HepG2 (cell line): ENCODE results near the gene COX15. TPM values are rescaled to one million over a fixed set of nuclear protein-coding genes. Genes with fewer than 3 reads are reported as not detected.

ENCODE experiments used
- AHDC1 ChIP-seq: sonication (generic); formaldehyde crosslinking; IDR thresholded peaks from 2 replicates; pipeline ENCODE4 v1.5.1; 2020; ENCODE audit warnings: mild to moderate bottlenecking, missing genetic modification reagents, borderline replicate concordance
- EZH2 ChIP-seq: conservative IDR thresholded peaks from 2 replicates; pipeline ENCODE4 v1.6.1; 2012; ENCODE audit warnings: mild to moderate bottlenecking, low read depth, low read length, moderate library complexity
- FOXA1 ChIP-seq, 2 experiments: fragments of 450-650 bp in 1 of 2; sonication (generic) in 1 of 2; formaldehyde crosslinking in 1 of 2; IDR thresholded peaks; 2 replicates each; pipeline versions ENCODE4 v1.4.0 to v1.6.1; 2016 to 2020; ENCODE audit warnings: missing genetic modification reagents in 1 of 2
- GABPA ChIP-seq, 2 experiments: IDR thresholded peaks; 2 replicates each; pipeline ENCODE4 v1.6.1; 2011 to 2016; ENCODE audit warnings: low read depth in 2 of 2, low read length in 1 of 2, missing biosample characterization in 1 of 2, missing genetic modification characterization in 1 of 2
- GMEB1 ChIP-seq: sonication (generic); formaldehyde crosslinking; IDR thresholded peaks from 2 replicates; pipeline ENCODE4 v1.5.1; 2020; ENCODE audit warnings: missing genetic modification reagents, mild to moderate bottlenecking, borderline replicate concordance
- HBP1 ChIP-seq: IDR thresholded peaks from 2 replicates; pipeline ENCODE4 v1.6.1; 2016; ENCODE audit warnings: low read depth, control low read depth
- IKZF4 ChIP-seq: sonication (generic); formaldehyde crosslinking; IDR thresholded peaks from 2 replicates; pipeline ENCODE4 v1.5.1; 2020; ENCODE audit warnings: borderline replicate concordance, mild to moderate bottlenecking, low read depth, missing genetic modification reagents; ENCODE audit errors: not compliant biosample characterization
- KDM5A ChIP-seq: fragments of 200-600 bp; sonication (generic); IDR thresholded peaks from 2 replicates; pipeline ENCODE4 v1.7.0; 2018; ENCODE audit warnings: antibody characterized with exemption, mild to moderate bottlenecking, low read length, borderline replicate concordance
- MAFG ChIP-seq: sonication (generic); formaldehyde crosslinking; IDR thresholded peaks from 2 replicates; pipeline ENCODE4 v1.5.1; 2020; ENCODE audit warnings: mild to moderate bottlenecking, missing genetic modification reagents
- MYNN ChIP-seq: sonication (generic); formaldehyde crosslinking; IDR thresholded peaks from 2 replicates; pipeline ENCODE4 v1.4.0; 2020; ENCODE audit warnings: mild to moderate bottlenecking, low read depth, missing genetic modification reagents
- POLR2AphosphoS5 ChIP-seq: IDR thresholded peaks from 2 replicates; pipeline ENCODE4 v1.6.1; 2012; ENCODE audit warnings: low read depth, low read length
- SP4 ChIP-seq: sonication (generic); formaldehyde crosslinking; IDR thresholded peaks from 2 replicates; pipeline ENCODE4 v1.8.1; 2023; ENCODE audit warnings: mild to moderate bottlenecking, missing genetic modification reagents
- TAF15 ChIP-seq: fragments of 200-400 bp; formaldehyde crosslinking; IDR thresholded peaks from one replicate; pipeline ENCODE4 v1.6.1; 2018; ENCODE audit warnings: mild to moderate bottlenecking, low read depth, low read length; ENCODE audit not compliant: poor library complexity, severe bottlenecking
- ZNF337 ChIP-seq: sonication (generic); formaldehyde crosslinking; IDR thresholded peaks from 2 replicates; pipeline ENCODE4 v1.5.1; 2020; ENCODE audit warnings: missing genetic modification reagents, low read depth, mild to moderate bottlenecking, borderline replicate concordance
- ZNF460 ChIP-seq: sonication (generic); formaldehyde crosslinking; IDR thresholded peaks from 2 replicates; pipeline ENCODE4 v1.5.1; 2020; ENCODE audit warnings: missing genetic modification reagents, mild to moderate bottlenecking, borderline replicate concordance
- ZNF530 ChIP-seq: sonication (generic); formaldehyde crosslinking; IDR thresholded peaks from 2 replicates; pipeline ENCODE4 v1.5.0; 2020; ENCODE audit warnings: low read depth, mild to moderate bottlenecking, missing genetic modification reagents
- ZNF546 ChIP-seq: sonication (generic); formaldehyde crosslinking; conservative IDR thresholded peaks from 2 replicates; pipeline ENCODE4 v1.8.1; 2023; ENCODE audit warnings: mild to moderate bottlenecking, missing genetic modification reagents
- ZNF570 ChIP-seq: sonication (generic); formaldehyde crosslinking; IDR thresholded peaks from 2 replicates; pipeline ENCODE4 v1.4.0; 2020; ENCODE audit warnings: mild to moderate bottlenecking, missing genetic modification reagents, borderline replicate concordance
- polyA plus RNA-seq, 8 experiments: library from polyadenylated mRNA; depleted of rRNA in 3 of 8; stranded (reverse) in 7 of 8; unstranded in 1 of 8; fragments of >200 nt; fragmentation: Illumina TruSeq in 4 of 8; extraction: Trizol in 4 of 8; gene quantifications; 2 replicates each; pipeline versions ENCODE4 v1.2.1 to v1.2.3, GENCODE V29; 2011 to 2016; ENCODE audit warnings: low read depth in 4 of 8, missing spikeins in 1 of 8, mixed read lengths in 1 of 8; ENCODE audit not compliant: insufficient read depth in 1 of 8
- total RNA-seq, 5 experiments: library from RNA; depleted of rRNA; stranded (reverse); fragments of >200 nt; fragmentation: Illumina TruSeq; extraction: Trizol; gene quantifications; 2 replicates each; pipeline ENCODE4 v1.2.3, GENCODE V29; 2016; ENCODE audit warnings: low read depth in 1 of 5

COX15 gene
- total and polyA plus RNA-seq, 2 of the 13 experiments (the other 11 are each of a cell fraction or from before 2014, with no cell fraction given): 19.2 to 44.7 TPM

GRCh38 chr10:99732033-99732842, at the start of gene COX15, which contains the start of gene CUTC (continued):
- TF ChIP-seq SP4 (peak; percentile 80; the same call in 1 of the 2 replicates), TAF15 (no peak), ZNF460 (no peak), MAFG (no peak), MYNN (CRISPR knock-in tag) (no peak; the same call in 1 of the 2 replicates), IKZF4 (peak; percentile 53), AHDC1 (no peak; the same call in 1 of the 2 replicates), ZNF337 (CRISPR knock-in tag) (peak; percentile 80; the same call in 1 of the 2 replicates), POLR2AphosphoS5 (peak; percentile 89), HBP1 (CRISPR knock-in tag) (0 out of 2 replicates have a peak, but pooled peaks have one; percentile 24), ZNF546 (CRISPR knock-in tag) (peak; percentile 65; the same call in 1 of the 2 replicates), FOXA1 (IDR thresholded peaks at IDR 0.05) (no peak), FOXA1 (CRISPR knock-in tag; IDR thresholded peaks at IDR 0.05) (no peak), ZNF530 (CRISPR knock-in tag) (no peak), KDM5A (peak; percentile 85), ZNF570 (CRISPR knock-in tag) (no peak), GMEB1 (CRISPR knock-in tag) (peak; percentile 64; the same call in 1 of the 2 replicates), GABPA (IDR thresholded peaks at IDR 0.05; ENCODE audit: low read depth, low read length) (peak; percentile 80), GABPA (CRISPR knock-in tag; IDR thresholded peaks at IDR 0.05; ENCODE audit: low read depth) (peak; percentile 96), EZH2 (no peak)
